Trophoblast cell (in vitro differentiated cells and primary cell): ENCODE measurements around the gene PDHB.
A peak's percentile ranks its signal among the peaks of the same experiment; 100 is the strongest.

ENCODE experiments used
- DNase-seq, 2 donors: peaks; one replicate each; pipeline ENCODE4 v3.0.0-alpha.2; 2016
- H2AFZ ChIP-seq: 2 replicates; pipeline ENCODE4 v1.6.1; 2013; ENCODE audit warnings: low read length, moderate library complexity, mild to moderate bottlenecking; ENCODE audit not compliant: insufficient read depth, poor library complexity
- H2AK5ac ChIP-seq: 2 replicates; pipeline ENCODE4 v1.6.1; 2013; ENCODE audit warnings: mild to moderate bottlenecking, low read length
- H2BK120ac ChIP-seq: 2 replicates; pipeline ENCODE4 v1.6.1; 2013; ENCODE audit warnings: low read length, mild to moderate bottlenecking, moderate library complexity; ENCODE audit not compliant: insufficient read depth, poor library complexity
- H2BK12ac ChIP-seq: 2 replicates; pipeline ENCODE4 v1.6.1; 2013; ENCODE audit warnings: mild to moderate bottlenecking, low read length, moderate library complexity
- H2BK5ac ChIP-seq: 2 replicates; pipeline ENCODE4 v1.6.1; 2013; ENCODE audit warnings: low read length, low read depth, moderate library complexity, mild to moderate bottlenecking; ENCODE audit not compliant: poor library complexity
- H3K14ac ChIP-seq: 2 replicates; pipeline ENCODE4 v1.6.1; 2013; ENCODE audit warnings: mild to moderate bottlenecking, low read length
- H3K18ac ChIP-seq: 2 replicates; pipeline ENCODE4 v1.6.1; 2013; ENCODE audit warnings: mild to moderate bottlenecking, low read length
- H3K23ac ChIP-seq: 2 replicates; pipeline ENCODE4 v1.6.1; 2013; ENCODE audit warnings: low read length
- H3K27ac ChIP-seq: 2 replicates; pipeline ENCODE4 v1.5.1; 2013; ENCODE audit warnings: low read depth, mild to moderate bottlenecking, inconsistent platforms, low read length, moderate library complexity
- H3K27me3 ChIP-seq: 2 replicates; pipeline ENCODE4 v1.6.1; 2013; ENCODE audit warnings: inconsistent platforms, mild to moderate bottlenecking, low read length, moderate library complexity; ENCODE audit not compliant: insufficient read depth
- H3K36me3 ChIP-seq, 2 experiments: 1 replicate in 1 of 2; 2 replicates in 1 of 2; pipeline ENCODE4 v1.6.1; 2013; ENCODE audit warnings: low read length in 2 of 2, mild to moderate bottlenecking in 2 of 2, moderate library complexity in 1 of 2; ENCODE audit not compliant: insufficient read depth in 2 of 2, control insufficient read depth in 1 of 2
- H3K4ac ChIP-seq: 2 replicates; pipeline ENCODE4 v1.6.1; 2013; ENCODE audit warnings: low read depth, mild to moderate bottlenecking, low read length, moderate library complexity
- H3K4me1 ChIP-seq, 2 experiments: 1 replicate in 1 of 2; 2 replicates in 1 of 2; pipeline ENCODE4 v1.6.1; 2013; ENCODE audit warnings: low read length in 2 of 2, mild to moderate bottlenecking in 2 of 2, moderate library complexity in 1 of 2; ENCODE audit not compliant: insufficient read depth in 2 of 2, control insufficient read depth in 1 of 2
- H3K4me2 ChIP-seq: 2 replicates; pipeline ENCODE4 v1.6.1; 2013; ENCODE audit warnings: inconsistent platforms, mild to moderate bottlenecking, low read length, moderate library complexity
- H3K4me3 ChIP-seq: 2 replicates; pipeline ENCODE4 v1.5.1; 2013; ENCODE audit warnings: mild to moderate bottlenecking, low read depth, low read length, inconsistent platforms
- H3K79me1 ChIP-seq: one replicate; pipeline ENCODE4 v1.6.1; 2013; ENCODE audit warnings: low read length
- H3K79me2 ChIP-seq: 2 replicates; pipeline ENCODE4 v1.6.1; 2013; ENCODE audit warnings: low read length, mild to moderate bottlenecking; ENCODE audit not compliant: control insufficient read depth, insufficient read depth, poor library complexity
- H3K9ac ChIP-seq: 2 replicates; pipeline ENCODE4 v1.6.1; 2013; ENCODE audit warnings: mild to moderate bottlenecking, low read length
- H3K9me3 ChIP-seq: 2 replicates; pipeline ENCODE4 v1.6.1; 2013; ENCODE audit warnings: low read depth, mild to moderate bottlenecking, control low read depth, inconsistent platforms, low read length; ENCODE audit not compliant: insufficient read depth
- H4K12ac ChIP-seq: 2 replicates; pipeline ENCODE4 v1.6.1; 2013; ENCODE audit warnings: low read depth, mild to moderate bottlenecking, low read length, moderate library complexity
- H4K8ac ChIP-seq: 2 replicates; pipeline ENCODE4 v1.6.1; 2013; ENCODE audit warnings: low read depth, mild to moderate bottlenecking, low read length, moderate library complexity
- H4K91ac ChIP-seq: one replicate; pipeline ENCODE4 v1.6.1; 2013; ENCODE audit warnings: low read depth, mild to moderate bottlenecking, low read length, moderate library complexity
- WGBS: extraction: QIAGEN DNeasy Blood & Tissue Kit; methylation state at CpG from one replicate; pipeline ENCODE4 v1.1.7; 2013; ENCODE audit warnings: missing lambda C conversion rate; ENCODE audit not compliant: insufficient read length, insufficient coverage; ENCODE audit errors: extremely low coverage; 5-methylcytosine and 5-hydroxymethylcytosine counted together

The PDHB gene

GRCh38 chr3:58474967-58475578 is 41.4 kb upstream of the PDHB start:
- Histone ChIP-seq H3K36me3 (no peaks in the 10 kb centered on the region), H2BK120ac (no peak overlapping the region), H3K27me3 (no peaks in the 10 kb centered on the region), H2BK12ac (no peak overlapping the region), H3K4me3 (no peak overlapping the region), H4K8ac (no peak overlapping the region), H2AFZ (no peak overlapping the region), H4K91ac (no peak overlapping the region), H3K79me2 (no peaks in the 10 kb centered on the region), H3K4me1 (peaks cover 0 to 3% of the 10 kb centered on the region in 2 experiments), H4K12ac (no peak overlapping the region), H3K4me2 (no peak overlapping the region), H3K9ac (no peak overlapping the region), H3K14ac (no peak overlapping the region), H3K27ac (no peak overlapping the region), H3K4ac (no peak overlapping the region), H3K9me3 (no peaks in the 10 kb centered on the region), H3K23ac (no peak overlapping the region), H2BK5ac (no peak overlapping the region), H3K18ac (no peak overlapping the region), H2AK5ac (no peak overlapping the region), H3K79me1 (no peaks in the 10 kb centered on the region)
- DNase-seq = no peak
- no CpG with 5 or more reads among the region's 3 CpGs for WGBS

- H2AK5ac ChIP-seq = no peak overlapping the region
- H3K9ac ChIP-seq = no peak overlapping the region
- H3K18ac ChIP-seq = no peak overlapping the region
- H3K27ac ChIP-seq = no peak overlapping the region
- no peak overlapping the region for H4K8ac ChIP-seq
- H3K36me3 ChIP-seq = no peaks in the 10 kb centered on the region
- no peaks in the 10 kb centered on the region for H3K79me1 ChIP-seq
- no peak overlapping the region for H3K4me2 ChIP-seq
- no peak overlapping the region for H4K12ac ChIP-seq
- H3K23ac ChIP-seq = no peak overlapping the region
- H3K79me2 ChIP-seq = no peaks in the 10 kb centered on the region
- no CpG with 5 or more reads among the region's 1 CpG for WGBS
- no peak overlapping the region for H2AFZ ChIP-seq
- H2BK5ac ChIP-seq = no peak overlapping the region
- H3K14ac ChIP-seq = no peak overlapping the region
- no peak overlapping the region for H3K4me3 ChIP-seq
- no peaks in the 10 kb centered on the region for H3K27me3 ChIP-seq
- no peaks in the 10 kb centered on the region for H3K9me3 ChIP-seq
- H3K4ac ChIP-seq = no peak overlapping the region
- H3K4me1 ChIP-seq = peaks cover 0 to 3% of the 10 kb centered on the region in 2 experiments
- H2BK12ac ChIP-seq = no peak overlapping the region
- no peak overlapping the region for H4K91ac ChIP-seq
- H2BK120ac ChIP-seq = no peak overlapping the region
- no peak for DNase-seq
Observed at GRCh38 chr3:58474348-58474911, 40.8 kb upstream of the PDHB start.

- H2BK120ac ChIP-seq = no peak overlapping the region
- no peak overlapping the region for H3K4ac ChIP-seq
- H2AK5ac ChIP-seq = no peak overlapping the region
- no peak overlapping the region for H3K14ac ChIP-seq
- no peaks in the 10 kb centered on the region for H3K27me3 ChIP-seq
- no peak overlapping the region for H4K91ac ChIP-seq
- no peaks in the 10 kb centered on the region for H3K9me3 ChIP-seq
- no peak overlapping the region for H2AFZ ChIP-seq
- H3K36me3 ChIP-seq = no peaks in the 10 kb centered on the region
- H2BK5ac ChIP-seq = no peak overlapping the region
- no peaks in the 10 kb centered on the region for H3K79me2 ChIP-seq
- no peak overlapping the region for H2BK12ac ChIP-seq
- H3K79me1 ChIP-seq = no peaks in the 10 kb centered on the region
- H3K4me1 ChIP-seq = peaks cover 0 to 3% of the 10 kb centered on the region in 2 experiments
- no peak overlapping the region for H4K12ac ChIP-seq
- no peak overlapping the region for H3K4me2 ChIP-seq
- H3K23ac ChIP-seq = no peak overlapping the region
- no peak overlapping the region for H4K8ac ChIP-seq
- no CpG with 5 or more reads among the region's 1 CpG for WGBS
- DNase-seq = no peak
- no peak overlapping the region for H3K18ac ChIP-seq
- no peak overlapping the region for H3K9ac ChIP-seq
- H3K4me3 ChIP-seq = no peak overlapping the region
- H3K27ac ChIP-seq = no peak overlapping the region
Observed at GRCh38 chr3:58473275-58473674, 39.6 kb upstream of the PDHB start.

- Histone ChIP-seq H3K23ac (no peak overlapping the region), H2BK5ac (no peak overlapping the region), H4K91ac (no peak overlapping the region), H3K9me3 (no peaks in the 10 kb centered on the region), H3K79me1 (no peaks in the 10 kb centered on the region), H3K14ac (no peak overlapping the region), H3K27ac (no peak overlapping the region), H3K36me3 (no peaks in the 10 kb centered on the region), H2AK5ac (no peak overlapping the region), H3K9ac (no peak overlapping the region), H2BK12ac (no peak overlapping the region), H3K4ac (no peak overlapping the region), H2BK120ac (no peak overlapping the region), H2AFZ (no peak overlapping the region), H4K12ac (no peak overlapping the region), H3K4me2 (no peak overlapping the region), H3K27me3 (no peaks in the 10 kb centered on the region), H3K79me2 (no peaks in the 10 kb centered on the region), H3K18ac (no peak overlapping the region), H3K4me3 (no peak overlapping the region), H4K8ac (no peak overlapping the region), H3K4me1 (peaks cover 0 to 3% of the 10 kb centered on the region in 2 experiments)
- peak in 1 of 2 donors; percentile 6 for DNase-seq
- WGBS = no CpG with 5 or more reads among the region's 10 CpGs
Observed at GRCh38 chr3:58471025-58471887, 37.6 kb upstream of the PDHB start.
